Astrocyte (in vitro differentiated cells and primary cell): ENCODE data around the gene AGL. TPM values are rescaled to one million over a fixed set of nuclear protein-coding genes. Genes with fewer than 3 reads are reported as not detected.
A peak's percentile ranks its signal among the peaks of the same experiment; 100 is the strongest.

ENCODE experiments used
- DNase-seq: peaks from one replicate; pipeline ENCODE4 v3.0.0-alpha.2; 2010; ENCODE audit warnings: low read depth
- FAIRE-seq: peaks from 2 replicates; lab custom pipeline; 2011; peaks lifted over from hg19 to GRCh38; lab: Jason Lieb, UNC
- H2AFZ ChIP-seq: 2 replicates; pipeline ENCODE4 v1.6.0; 2012; ENCODE audit warnings: low read depth, low read length, inconsistent platforms
- H3K27ac ChIP-seq: 2 replicates; pipeline ENCODE4 v1.5.1; 2011; ENCODE audit warnings: low read depth, low read length, inconsistent platforms
- H3K27me3 ChIP-seq: 2 replicates; pipeline ENCODE4 v1.6.0; 2011; ENCODE audit warnings: low read length, inconsistent platforms; ENCODE audit not compliant: insufficient read depth
- H3K36me3 ChIP-seq: 2 replicates; pipeline ENCODE4 v1.5.1; 2011; ENCODE audit warnings: low read length, inconsistent platforms; ENCODE audit not compliant: insufficient read depth
- H3K4me1 ChIP-seq: 2 replicates; pipeline ENCODE4 v1.5.1; 2011; ENCODE audit warnings: low read length, inconsistent platforms; ENCODE audit not compliant: insufficient read depth
- H3K4me2 ChIP-seq: 2 replicates; pipeline ENCODE4 v1.6.0; 2012; ENCODE audit warnings: low read length, inconsistent platforms
- H3K4me3 ChIP-seq: 2 replicates; pipeline ENCODE4 v1.5.1; 2011; ENCODE audit warnings: low read depth, mild to moderate bottlenecking, low read length, inconsistent platforms; ENCODE audit not compliant: insufficient read depth
- H3K79me2 ChIP-seq: 2 replicates; pipeline ENCODE4 v1.6.0; 2012; ENCODE audit warnings: mild to moderate bottlenecking, low read length, inconsistent platforms; ENCODE audit not compliant: insufficient read depth
- H3K9ac ChIP-seq: 2 replicates; pipeline ENCODE4 v1.6.0; 2012; ENCODE audit warnings: mild to moderate bottlenecking, low read length, inconsistent platforms
- H3K9me3 ChIP-seq: 2 replicates; pipeline ENCODE4 v1.5.1; 2012; ENCODE audit warnings: low read depth, mild to moderate bottlenecking, low read length, inconsistent platforms; ENCODE audit not compliant: insufficient read depth
- H4K20me1 ChIP-seq: 2 replicates; pipeline ENCODE4 v1.6.0; 2012; ENCODE audit warnings: low read length, inconsistent platforms; ENCODE audit not compliant: insufficient read depth
- H3K27ac Mint-ChIP-seq: one replicate; pipeline ENCODE4 v1.8.0; 2021; ENCODE audit warnings: mild to moderate bottlenecking, mixed read lengths; ENCODE audit not compliant: unreplicated experiment
- H3K27me3 Mint-ChIP-seq: one replicate; pipeline ENCODE4 v1.8.0; 2021; ENCODE audit warnings: low read depth, mixed read lengths; ENCODE audit not compliant: unreplicated experiment
- H3K36me3 Mint-ChIP-seq: one replicate; pipeline ENCODE4 v1.8.0; 2021; ENCODE audit warnings: low read depth, mixed read lengths; ENCODE audit not compliant: unreplicated experiment
- H3K4me1 Mint-ChIP-seq: one replicate; pipeline ENCODE4 v1.8.0; 2021; ENCODE audit warnings: low read depth, mixed read lengths; ENCODE audit not compliant: unreplicated experiment
- H3K4me3 Mint-ChIP-seq: one replicate; pipeline ENCODE4 v1.8.0; 2021; ENCODE audit warnings: mild to moderate bottlenecking, moderate library complexity, mixed read lengths; ENCODE audit not compliant: unreplicated experiment
- H3K9me3 Mint-ChIP-seq: one replicate; pipeline ENCODE4 v1.8.0; 2021; ENCODE audit warnings: mild to moderate bottlenecking, mixed read lengths; ENCODE audit not compliant: unreplicated experiment
- EZH2 ChIP-seq: IDR thresholded peaks from 2 replicates; pipeline ENCODE4 v1.6.1; 2012; ENCODE audit warnings: mild to moderate bottlenecking, low read length, inconsistent platforms; ENCODE audit not compliant: insufficient read depth
- total RNA-seq: library from RNA; stranded (reverse); gene quantifications from 2 replicates; pipeline ENCODE4 v1.2.1, GENCODE V29; 2021
- TF ChIP-seq, protein P1 (sequence below): IDR thresholded peaks from 2 replicates; pipeline ENCODE4 v1.5.1; 2011; ENCODE audit warnings: low read depth, mild to moderate bottlenecking, inconsistent platforms, low read length, moderate library complexity; ENCODE audit not compliant: insufficient read depth

Gene AGL
- total RNA-seq, 1 donor from 2014 or later = 11.7 TPM

DNA sequence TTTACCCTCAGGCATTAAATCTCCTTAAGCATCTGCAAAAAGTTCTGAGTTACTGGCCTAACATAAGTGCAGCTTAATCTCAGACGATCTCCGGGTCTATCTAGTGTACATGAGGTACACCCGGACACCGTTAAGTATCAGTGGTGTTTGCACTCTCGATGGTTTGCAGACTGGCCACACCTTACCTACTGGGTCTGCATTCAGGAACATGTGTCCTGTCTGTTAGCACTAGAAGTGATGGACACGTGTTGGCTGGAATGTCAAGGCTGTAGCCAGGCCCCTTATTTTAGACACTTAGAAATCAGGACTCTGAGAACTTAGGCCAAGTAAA is 783 bp upstream of the AGL start:
- Histone ChIP-seq H3K27me3 (no peaks in the 10 kb centered on the region), H3K9me3 (no peaks in the 10 kb centered on the region), H2AFZ (peak overlapping the region; percentile 96), H3K79me2 (no peaks in the 10 kb centered on the region), H4K20me1 (no peaks in the 10 kb centered on the region), H3K4me1 (peaks cover 6% of the 10 kb centered on the region), H3K9ac (peak overlapping the region; percentile 90), H3K4me2 (peak overlapping the region; percentile 91), H3K4me3 (peak overlapping the region; percentile 86), H3K36me3 (no peaks in the 10 kb centered on the region), H3K27ac (no peak overlapping the region)
- FAIRE-seq (peak; percentile 47), DNase-seq (no peak)
- peak overlapping the region; percentile 94 for H3K4me3 Mint-ChIP-seq
- peaks cover 3% of the 10 kb centered on the region for H3K36me3 Mint-ChIP-seq
- H3K9me3 Mint-ChIP-seq = no peaks in the 10 kb centered on the region
- peaks cover 3% of the 10 kb centered on the region for H3K4me1 Mint-ChIP-seq
- no peak for TF ChIP-seq EZH2
- TF ChIP-seq, protein P1, sequence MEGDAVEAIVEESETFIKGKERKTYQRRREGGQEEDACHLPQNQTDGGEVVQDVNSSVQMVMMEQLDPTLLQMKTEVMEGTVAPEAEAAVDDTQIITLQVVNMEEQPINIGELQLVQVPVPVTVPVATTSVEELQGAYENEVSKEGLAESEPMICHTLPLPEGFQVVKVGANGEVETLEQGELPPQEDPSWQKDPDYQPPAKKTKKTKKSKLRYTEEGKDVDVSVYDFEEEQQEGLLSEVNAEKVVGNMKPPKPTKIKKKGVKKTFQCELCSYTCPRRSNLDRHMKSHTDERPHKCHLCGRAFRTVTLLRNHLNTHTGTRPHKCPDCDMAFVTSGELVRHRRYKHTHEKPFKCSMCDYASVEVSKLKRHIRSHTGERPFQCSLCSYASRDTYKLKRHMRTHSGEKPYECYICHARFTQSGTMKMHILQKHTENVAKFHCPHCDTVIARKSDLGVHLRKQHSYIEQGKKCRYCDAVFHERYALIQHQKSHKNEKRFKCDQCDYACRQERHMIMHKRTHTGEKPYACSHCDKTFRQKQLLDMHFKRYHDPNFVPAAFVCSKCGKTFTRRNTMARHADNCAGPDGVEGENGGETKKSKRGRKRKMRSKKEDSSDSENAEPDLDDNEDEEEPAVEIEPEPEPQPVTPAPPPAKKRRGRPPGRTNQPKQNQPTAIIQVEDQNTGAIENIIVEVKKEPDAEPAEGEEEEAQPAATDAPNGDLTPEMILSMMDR = no peak
- no peaks in the 10 kb centered on the region for H3K27me3 Mint-ChIP-seq
- H3K27ac Mint-ChIP-seq = peak overlapping the region; percentile 93

DNA sequence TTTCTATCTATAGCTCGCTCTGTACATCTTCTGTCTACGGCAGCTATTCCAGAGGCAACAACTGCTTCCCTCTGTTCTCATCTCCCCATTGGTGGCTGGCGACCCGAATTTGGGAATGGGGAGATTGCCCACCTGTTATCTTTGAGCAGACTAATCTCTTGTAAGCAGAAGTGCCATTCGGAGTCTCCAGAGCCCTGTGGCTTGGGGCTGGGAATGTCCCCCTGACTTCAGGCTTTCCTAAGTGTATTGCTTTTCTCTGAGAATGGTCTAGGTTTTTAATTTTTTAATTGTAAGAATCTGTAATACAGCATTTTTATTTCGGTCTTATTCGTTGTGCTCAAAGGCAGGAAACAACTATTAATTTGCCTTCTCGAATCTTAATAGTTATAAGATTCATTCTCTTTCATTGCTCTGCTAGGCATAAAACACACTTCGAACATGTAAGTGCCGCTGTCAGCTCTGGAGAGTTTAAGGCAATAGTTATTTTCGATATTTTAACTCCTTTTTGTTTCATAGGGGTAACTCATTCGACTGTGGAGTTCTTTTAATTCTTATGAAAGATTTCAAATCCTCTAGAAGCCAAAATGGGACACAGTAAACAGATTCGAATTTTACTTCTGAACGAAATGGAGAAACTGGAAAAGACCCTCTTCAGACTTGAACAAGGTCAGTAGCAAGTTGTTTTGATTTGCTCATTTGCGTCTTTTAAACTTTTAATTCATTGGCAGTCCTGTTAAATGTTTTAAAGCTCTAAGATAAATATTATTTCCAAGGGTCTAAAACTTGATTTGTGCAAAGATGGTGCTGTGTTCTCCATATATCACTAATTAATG is 514 bp downstream of the AGL start:
- FAIRE-seq = no peak
- H3K9me3 ChIP-seq = no peaks in the 10 kb centered on the region
- H3K4me2 ChIP-seq = peak overlapping the region; percentile 91
- H3K79me2 ChIP-seq = no peaks in the 10 kb centered on the region
- no peaks in the 10 kb centered on the region for H3K27me3 ChIP-seq
- peaks cover 3% of the 10 kb centered on the region for H3K4me1 Mint-ChIP-seq
- peak overlapping the region; percentile 75 for H3K27ac ChIP-seq
- H3K9ac ChIP-seq = peak overlapping the region; percentile 90
- no peaks in the 10 kb centered on the region for H3K36me3 ChIP-seq
- peaks cover 6% of the 10 kb centered on the region for H3K4me1 ChIP-seq
- H3K9me3 Mint-ChIP-seq = no peaks in the 10 kb centered on the region
- no peak for DNase-seq
- peak overlapping the region; percentile 94 for H3K4me3 Mint-ChIP-seq
- H3K4me3 ChIP-seq = peak overlapping the region; percentile 86
- H4K20me1 ChIP-seq = no peaks in the 10 kb centered on the region
- H2AFZ ChIP-seq = peak overlapping the region; percentile 96
- H3K27me3 Mint-ChIP-seq = no peaks in the 10 kb centered on the region
- no peak for TF ChIP-seq EZH2
- TF ChIP-seq, protein P1 = no peak
- peaks cover 3% of the 10 kb centered on the region for H3K36me3 Mint-ChIP-seq
- H3K27ac Mint-ChIP-seq = peak overlapping the region; percentile 75

DNA sequence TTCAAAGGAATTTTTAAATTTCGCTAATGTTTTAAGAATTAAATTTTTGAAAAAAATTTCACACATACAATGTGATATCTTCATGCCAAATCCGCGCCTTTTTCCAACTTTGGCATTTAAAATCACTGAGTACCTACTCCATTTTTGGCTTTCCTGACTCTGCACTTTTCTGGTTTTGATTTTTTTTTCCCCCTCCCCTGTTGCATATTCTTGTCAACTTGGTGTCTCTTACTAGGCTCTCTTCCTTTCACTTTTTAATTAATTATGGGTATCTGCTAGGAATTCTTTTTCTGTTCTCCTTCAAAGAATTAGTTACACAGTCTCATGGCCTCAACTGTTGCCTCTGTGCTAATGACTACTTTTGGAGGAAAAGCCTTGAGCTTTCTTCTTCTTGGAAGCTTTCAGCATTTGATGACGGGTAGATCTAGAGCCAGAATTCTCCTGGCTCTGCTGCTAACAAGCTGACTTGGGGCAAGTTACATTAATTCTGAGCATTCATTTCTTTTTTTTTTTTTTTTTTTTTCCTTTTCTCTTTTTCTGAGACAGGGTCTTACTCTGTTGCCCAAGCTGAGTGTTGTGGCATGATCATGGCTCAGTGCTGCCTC is 1.8 kb downstream of the AGL start:
- Histone ChIP-seq H3K27ac (no peak overlapping the region), H4K20me1 (no peaks in the 10 kb centered on the region), H3K79me2 (no peaks in the 10 kb centered on the region), H2AFZ (no peak overlapping the region), H3K36me3 (no peaks in the 10 kb centered on the region), H3K9ac (no peak overlapping the region), H3K9me3 (no peaks in the 10 kb centered on the region), H3K27me3 (no peaks in the 10 kb centered on the region), H3K4me1 (peaks cover 6% of the 10 kb centered on the region), H3K4me3 (no peak overlapping the region), H3K4me2 (no peak overlapping the region)
- H3K36me3 Mint-ChIP-seq = peaks cover 6% of the 10 kb centered on the region
- TF ChIP-seq, protein P1 = no peak
- no peak for TF ChIP-seq EZH2
- DNase-seq = no peak
- peaks cover 3% of the 10 kb centered on the region for H3K4me1 Mint-ChIP-seq
- H3K9me3 Mint-ChIP-seq = no peaks in the 10 kb centered on the region
- no peak overlapping the region for H3K27ac Mint-ChIP-seq
- H3K27me3 Mint-ChIP-seq = no peaks in the 10 kb centered on the region
- FAIRE-seq = no peak
- H3K4me3 Mint-ChIP-seq = peak overlapping the region; percentile 51
